KMS-11 (cell line): ENCODE data around the gene NUTF2.

ENCODE experiments used
- H2AFZ ChIP-seq: fragments of 200-600 bp; sonication (generic); 2 replicates; pipeline ENCODE4 v1.6.1; 2016; ENCODE audit warnings: antibody characterized with exemption, mixed run types, low read depth
- H3K27ac ChIP-seq: fragments of 200-600 bp; sonication (generic); 2 replicates; pipeline ENCODE4 v1.6.1; 2016; ENCODE audit warnings: mild to moderate bottlenecking, mixed run types
- H3K27me3 ChIP-seq: fragments of 200-600 bp; sonication (generic); 2 replicates; pipeline ENCODE4 v1.6.1; 2017; ENCODE audit warnings: mild to moderate bottlenecking, low read depth, mixed run types, moderate library complexity; ENCODE audit not compliant: insufficient read depth
- H3K36me3 ChIP-seq: fragments of 200-600 bp; sonication (generic); 2 replicates; pipeline ENCODE4 v1.6.1; 2017; ENCODE audit warnings: mild to moderate bottlenecking, mixed run types; ENCODE audit not compliant: insufficient read depth
- H3K4me1 ChIP-seq: fragments of 200-600 bp; sonication (generic); 2 replicates; pipeline ENCODE4 v1.6.1; 2016; ENCODE audit warnings: mild to moderate bottlenecking, low read depth, mixed run types; ENCODE audit not compliant: poor library complexity, severe bottlenecking
- H3K4me2 ChIP-seq: fragments of 200-600 bp; sonication (generic); 2 replicates; pipeline ENCODE4 v1.7.0; 2016; ENCODE audit warnings: mild to moderate bottlenecking, mixed run types
- H3K4me3 ChIP-seq: fragments of 200-600 bp; sonication (generic); IDR thresholded peaks from 2 replicates; pipeline ENCODE4 v1.6.1; 2017; ENCODE audit warnings: low read depth, low read length, mixed read lengths; ENCODE audit not compliant: insufficient read depth
- H3K79me2 ChIP-seq: fragments of 200-600 bp; sonication (generic); 2 replicates; pipeline ENCODE4 v1.6.1; 2016; ENCODE audit warnings: low read depth, mixed run types; ENCODE audit not compliant: insufficient read depth
- H3K9ac ChIP-seq: fragments of 200-600 bp; sonication (generic); 2 replicates; pipeline ENCODE4 v1.6.1; 2016; ENCODE audit warnings: mild to moderate bottlenecking, mixed run types
- H4K20me1 ChIP-seq: fragments of 200-600 bp; sonication (generic); 2 replicates; pipeline ENCODE4 v1.6.1; 2016; ENCODE audit warnings: mild to moderate bottlenecking, mixed run types; ENCODE audit not compliant: insufficient read depth
- TF ChIP-seq, protein P1 (sequence below): fragments of 200-600 bp; sonication (generic); conservative IDR thresholded peaks from 2 replicates; pipeline ENCODE4 v1.6.1; 2017; ENCODE audit warnings: low read depth, mild to moderate bottlenecking, antibody characterized with exemption, low read length, moderate library complexity, mixed read lengths

The NUTF2 gene

GRCh38 chr16:67888331-67888730 lies 41.6 kb downstream of the NUTF2 start:
- Histone ChIP-seq H3K36me3 (no peaks in the 10 kb centered on the region), H3K79me2 (peaks cover under 1% of the 10 kb centered on the region; the same call in 1 of the 2 replicates), H3K27me3 (no peaks in the 10 kb centered on the region), H3K9ac (no peak overlapping the region), H3K4me1 (peaks cover 6% of the 10 kb centered on the region), H2AFZ (no peak overlapping the region), H3K27ac (no peak overlapping the region), H4K20me1 (no peaks in the 10 kb centered on the region), H3K4me2 (no peak overlapping the region), H3K4me3 (no peak overlapping the region)
- TF ChIP-seq, protein P1, sequence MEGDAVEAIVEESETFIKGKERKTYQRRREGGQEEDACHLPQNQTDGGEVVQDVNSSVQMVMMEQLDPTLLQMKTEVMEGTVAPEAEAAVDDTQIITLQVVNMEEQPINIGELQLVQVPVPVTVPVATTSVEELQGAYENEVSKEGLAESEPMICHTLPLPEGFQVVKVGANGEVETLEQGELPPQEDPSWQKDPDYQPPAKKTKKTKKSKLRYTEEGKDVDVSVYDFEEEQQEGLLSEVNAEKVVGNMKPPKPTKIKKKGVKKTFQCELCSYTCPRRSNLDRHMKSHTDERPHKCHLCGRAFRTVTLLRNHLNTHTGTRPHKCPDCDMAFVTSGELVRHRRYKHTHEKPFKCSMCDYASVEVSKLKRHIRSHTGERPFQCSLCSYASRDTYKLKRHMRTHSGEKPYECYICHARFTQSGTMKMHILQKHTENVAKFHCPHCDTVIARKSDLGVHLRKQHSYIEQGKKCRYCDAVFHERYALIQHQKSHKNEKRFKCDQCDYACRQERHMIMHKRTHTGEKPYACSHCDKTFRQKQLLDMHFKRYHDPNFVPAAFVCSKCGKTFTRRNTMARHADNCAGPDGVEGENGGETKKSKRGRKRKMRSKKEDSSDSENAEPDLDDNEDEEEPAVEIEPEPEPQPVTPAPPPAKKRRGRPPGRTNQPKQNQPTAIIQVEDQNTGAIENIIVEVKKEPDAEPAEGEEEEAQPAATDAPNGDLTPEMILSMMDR, result no peak

DNA sequence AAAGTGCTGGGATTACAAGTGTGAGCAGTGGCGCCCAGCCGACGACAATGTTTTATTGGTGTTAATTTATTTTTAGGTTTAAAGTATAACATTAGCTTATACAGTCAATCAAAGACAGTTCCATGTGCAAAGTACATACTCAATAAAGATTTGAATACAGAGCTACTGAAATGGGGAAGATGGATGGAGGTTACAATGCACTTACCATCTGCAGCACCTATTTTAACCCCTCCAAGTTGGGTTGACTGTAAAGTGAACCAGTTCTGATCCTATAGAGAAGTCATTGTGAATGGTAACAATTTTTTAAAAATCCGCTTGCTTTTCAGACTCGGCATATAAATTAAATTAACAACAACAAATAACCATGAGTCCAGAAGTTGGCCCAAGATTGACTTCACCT lies 45.6 kb downstream of the NUTF2 start:
- no peaks in the 10 kb centered on the region for H3K27me3 ChIP-seq
- peak overlapping the region; percentile 79; the same call in 1 of the 2 replicates for H2AFZ ChIP-seq
- no peak overlapping the region for H3K4me3 ChIP-seq
- no peak overlapping the region for H3K27ac ChIP-seq
- H3K4me2 ChIP-seq, result peak overlapping the region; percentile 95
- H3K79me2 ChIP-seq, result peaks cover 33% of the 10 kb centered on the region; the same call in 1 of the 2 replicates
- H4K20me1 ChIP-seq, result no peaks in the 10 kb centered on the region
- no peaks in the 10 kb centered on the region for H3K36me3 ChIP-seq
- no peak overlapping the region; the same call in 1 of the 2 replicates for H3K9ac ChIP-seq
- TF ChIP-seq, protein P1, result no peak
- H3K4me1 ChIP-seq, result peaks cover 14% of the 10 kb centered on the region

GRCh38 chr16:67892899-67893742 lies 46.4 kb downstream of the NUTF2 start, which contains the start of gene PSKH1:
Gene PSKH1, plus strand, starts transcription at chr16:67893254. Its CDS starts 15,496 bp downstream, at chr16:67908750.
- peaks cover 34% of the 10 kb centered on the region; the same call in 1 of the 2 replicates for H3K79me2 ChIP-seq
- H3K27ac ChIP-seq, result peak within 1 kb of the TSS; percentile 63
- H3K9ac ChIP-seq, result peak within 1 kb of the TSS; percentile 88
- H3K4me2 ChIP-seq, result peak within 1 kb of the TSS; percentile 95
- H3K4me1 ChIP-seq, result peaks cover 14% of the 10 kb centered on the region
- no peaks in the 10 kb centered on the region for H4K20me1 ChIP-seq
- H3K27me3 ChIP-seq, result no peaks in the 10 kb centered on the region
- peak within 1 kb of the TSS; percentile 79 for H2AFZ ChIP-seq
- no peak within 1 kb of the TSS for H3K4me3 ChIP-seq
- TF ChIP-seq, protein P1, result no peak
- H3K36me3 ChIP-seq, result no peaks in the 10 kb centered on the region

DNA sequence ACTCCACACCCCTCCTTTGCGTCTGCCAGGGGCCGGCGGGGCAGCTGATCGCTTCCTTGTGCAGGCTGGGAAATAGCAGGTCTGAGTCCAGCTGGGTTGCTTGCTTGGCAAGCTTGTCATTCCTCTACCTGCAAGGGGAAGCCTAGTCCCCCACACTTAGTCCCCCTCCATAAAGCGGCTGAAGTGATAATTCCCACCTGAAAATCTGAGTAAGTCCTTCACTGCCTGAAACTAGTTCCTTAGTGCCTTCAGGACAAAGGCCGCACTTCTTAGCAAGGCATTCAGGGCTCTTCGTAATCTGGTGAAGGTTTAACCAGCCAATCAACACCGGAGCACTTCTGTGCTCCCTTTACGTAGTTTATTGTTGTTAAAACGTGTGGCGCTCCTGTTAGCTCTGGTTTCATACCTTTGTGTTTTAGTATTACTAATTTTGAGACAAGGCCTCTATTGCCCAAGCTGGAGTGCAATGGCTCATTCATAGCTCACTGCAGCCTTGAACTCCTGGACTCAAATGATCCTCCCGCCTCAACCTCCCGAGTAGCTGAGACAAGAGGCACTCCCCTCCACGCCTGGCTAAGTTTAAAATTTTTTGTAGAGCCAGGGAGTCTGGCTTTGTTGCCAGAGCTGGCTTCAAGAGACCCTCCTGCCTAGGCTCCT lies 47.1 kb downstream of the NUTF2 start:
- H3K4me2 ChIP-seq, result peak overlapping the region; percentile 86
- H3K27me3 ChIP-seq, result no peaks in the 10 kb centered on the region
- H3K4me1 ChIP-seq, result peaks cover 17% of the 10 kb centered on the region
- no peaks in the 10 kb centered on the region for H4K20me1 ChIP-seq
- peaks cover 34% of the 10 kb centered on the region; the same call in 1 of the 2 replicates for H3K79me2 ChIP-seq
- H3K4me3 ChIP-seq, result no peak overlapping the region
- TF ChIP-seq, protein P1, result no peak
- H3K27ac ChIP-seq, result peak overlapping the region; percentile 63
- H3K9ac ChIP-seq, result peak overlapping the region; percentile 88
- H3K36me3 ChIP-seq, result no peaks in the 10 kb centered on the region
- H2AFZ ChIP-seq, result peak overlapping the region; percentile 69
